HEK293T (cell line): ENCODE results near the gene IL1F10.

Source experiments
- ARNT ChIP-seq: fragments of 450-650 bp; IDR thresholded peaks from 2 replicates; pipeline ENCODE4 v1.6.1; 2017; ENCODE audit warnings: mild to moderate bottlenecking
- BHLHE40 ChIP-seq: fragments of 450-650 bp; IDR thresholded peaks from 2 replicates; pipeline ENCODE4 v1.6.1; 2016; ENCODE audit warnings: mild to moderate bottlenecking, moderate library complexity, borderline replicate concordance
- ELF4 ChIP-seq: fragments of 450-650 bp; IDR thresholded peaks from 2 replicates; pipeline ENCODE4 v1.6.1; 2017; ENCODE audit warnings: antibody characterized with exemption
- FOXA1 ChIP-seq: fragments of 450-650 bp; IDR thresholded peaks from 2 replicates; pipeline ENCODE4 v1.6.1; 2016; ENCODE audit warnings: mild to moderate bottlenecking
- FOXK2 ChIP-seq: fragments of 450-650 bp; IDR thresholded peaks from 2 replicates; pipeline ENCODE4 v1.6.1; 2016; ENCODE audit warnings: mild to moderate bottlenecking
- FOXM1 ChIP-seq: fragments of 450-650 bp; IDR thresholded peaks from 2 replicates; pipeline ENCODE4 v1.6.1; 2017; ENCODE audit warnings: mild to moderate bottlenecking, borderline replicate concordance
- HDGF ChIP-seq: fragments of 450-650 bp; IDR thresholded peaks from 2 replicates; pipeline ENCODE4 v1.6.1; 2017; ENCODE audit warnings: antibody characterized with exemption, borderline replicate concordance
- NFRKB ChIP-seq: fragments of 450-650 bp; IDR thresholded peaks from 2 replicates; pipeline ENCODE4 v1.6.1; 2016; ENCODE audit warnings: mild to moderate bottlenecking, moderate library complexity
- PKNOX1 ChIP-seq: fragments of 450-650 bp; IDR thresholded peaks from 2 replicates; pipeline ENCODE4 v1.6.1; 2016
- SP1 ChIP-seq: fragments of 450-650 bp; IDR thresholded peaks from 2 replicates; pipeline ENCODE4 v1.6.1; 2017
- SUZ12 ChIP-seq: fragments of 450-650 bp; IDR thresholded peaks from 2 replicates; pipeline ENCODE4 v1.6.1; 2016; ENCODE audit warnings: mild to moderate bottlenecking
- TARDBP ChIP-seq: fragments of 450-650 bp; IDR thresholded peaks from 2 replicates; pipeline ENCODE4 v1.6.1; 2016
- ZNF384 ChIP-seq: fragments of 450-650 bp; IDR thresholded peaks from 2 replicates; pipeline ENCODE4 v1.6.1; 2016

- TF ChIP-seq ELF4 (no peak), HDGF (no peak), FOXK2 (no peak), NFRKB (no peak), SP1 (no peak), PKNOX1 (no peak), BHLHE40 (no peak), ARNT (no peak), ZNF384 (no peak), TARDBP (no peak), SUZ12 (no peak), FOXA1 (no peak), FOXM1 (no peak)
These were observed 6.5 kb upstream of the IL1F10 start for GRCh38 chr2:113061241-113061640.
